GM19351 (cell line): ENCODE results near the gene ABCC12.
"Not testable (repeated sequence)": the region's sequence is repeated elsewhere in the genome, so short reads cannot be mapped to it uniquely, and the experiment has no call there.

Experiments
- ATAC-seq: cut with Tn5 transposase; IDR thresholded peaks from one replicate; pipeline ENCODE4 v1.9.1; 2021; ENCODE audit warnings: mild to moderate bottlenecking, moderate library complexity; ENCODE audit not compliant: unreplicated experiment

ABCC12 gene

DNA sequence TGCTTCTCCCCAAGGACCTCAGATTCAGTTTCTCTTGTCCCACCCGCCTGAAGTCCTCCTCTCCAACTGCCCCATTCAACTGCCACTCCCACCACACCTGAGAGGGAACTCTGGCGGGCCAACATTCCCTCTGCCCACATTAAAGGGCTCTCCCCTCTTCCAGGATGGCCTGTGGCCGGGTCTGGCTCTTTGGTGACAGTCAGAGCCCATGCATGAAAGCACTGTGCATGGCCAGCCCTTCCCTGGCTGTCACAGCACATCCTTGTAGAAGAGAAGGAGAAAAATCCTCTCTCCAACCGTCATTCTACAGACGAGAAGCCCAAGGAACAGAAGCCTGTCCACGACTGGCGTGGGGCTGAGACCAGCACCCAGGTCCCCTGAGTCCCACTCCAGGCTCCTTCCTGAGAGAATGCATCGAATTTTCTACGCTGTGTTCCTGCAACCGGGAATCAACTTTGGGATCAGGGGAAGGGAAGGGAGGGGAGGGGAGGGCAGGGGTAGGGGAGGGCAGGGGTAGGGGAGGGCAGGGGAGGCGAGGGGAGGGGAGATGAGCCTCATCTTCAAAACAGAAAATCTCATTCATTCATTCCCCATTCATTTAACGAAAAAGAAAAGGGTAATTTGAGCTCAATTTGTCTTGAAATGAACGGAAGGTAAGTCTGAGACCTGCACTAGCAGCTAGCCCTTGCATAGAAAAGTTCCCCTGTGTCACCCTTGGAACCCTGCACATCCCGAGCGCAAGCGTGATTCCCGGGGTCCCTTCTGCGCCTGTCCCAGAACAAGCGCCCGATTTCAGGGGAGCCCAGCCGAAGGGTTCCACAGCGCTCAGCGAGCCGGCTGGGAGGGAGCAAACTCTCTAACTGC is at the start of gene ABCC12:
TSS of gene ABCC12 (minus strand) at position 68 of the 864 bp plus-strand sequence. CDS start 9,569 bp downstream, outside the sequence.
- no peak for ATAC-seq

GRCh38 chr16:48204825-48205151 is 49.0 kb upstream of the ABCC12 start:
- ATAC-seq = no peak

GRCh38 chr16:48203974-48204824 is 48.4 kb upstream of the ABCC12 start:
- ATAC-seq = no peak

DNA sequence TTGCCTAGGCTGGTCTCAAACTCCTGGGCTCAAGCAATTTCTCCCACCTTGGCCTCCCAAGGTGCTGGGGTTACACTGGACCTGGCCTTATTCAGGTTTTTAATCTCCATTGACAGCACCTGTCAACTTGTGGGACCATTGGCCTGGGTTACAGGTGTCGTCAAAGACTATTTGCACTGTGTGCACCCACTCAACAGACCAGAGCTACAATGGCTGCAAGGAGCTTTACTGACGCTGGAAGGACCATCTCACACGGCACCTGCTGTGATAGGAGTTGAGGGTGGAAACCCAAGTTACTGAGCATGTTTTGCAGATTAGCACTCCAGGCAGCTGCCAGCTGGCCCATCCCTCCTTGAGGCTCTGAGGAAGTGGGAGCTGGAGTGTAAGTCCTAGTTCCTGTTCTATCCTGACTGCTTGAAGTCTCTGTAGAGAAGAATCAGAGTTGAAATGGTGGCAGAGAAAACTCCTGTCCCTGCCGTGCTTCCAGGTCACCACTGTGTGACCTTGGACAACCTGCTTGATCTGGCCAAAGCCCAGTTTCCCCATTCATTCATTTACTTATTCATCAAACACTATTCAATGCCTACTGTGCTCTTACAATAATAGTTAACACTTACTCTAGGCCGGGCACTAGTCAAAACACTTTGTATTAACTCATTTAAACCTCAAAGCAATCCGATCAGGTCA is 45.9 kb upstream of the ABCC12 start:
- ATAC-seq = no peak

DNA sequence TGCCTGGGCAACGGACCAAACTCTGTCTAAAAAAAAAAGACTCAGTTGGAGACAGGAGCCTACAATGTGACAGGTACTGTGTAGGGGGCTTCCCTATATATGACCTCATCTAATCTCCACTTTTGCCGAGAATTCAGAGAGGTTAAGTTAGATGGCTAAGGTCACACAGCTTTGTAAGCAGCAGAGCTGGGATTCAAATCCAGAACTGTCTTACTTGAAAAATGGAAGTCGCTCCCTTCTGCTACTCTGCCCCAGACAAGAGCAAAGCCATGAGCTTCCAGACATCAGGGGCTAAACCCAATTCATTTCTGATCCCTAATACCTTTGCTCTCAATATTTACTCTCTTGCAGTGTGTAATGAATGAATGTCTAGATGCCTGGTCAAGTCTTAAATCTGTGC is 41.5 kb upstream of the ABCC12 start:
- ATAC-seq = no peak

- no peak for ATAC-seq
Measured at GRCh38 chr16:48194828-48195556, 39.2 kb upstream of the ABCC12 start.

- no peak for ATAC-seq
Measured at GRCh38 chr16:48193846-48194245, 38.1 kb upstream of the ABCC12 start.

- ATAC-seq = peak; percentile 93
Measured at GRCh38 chr16:48188449-48189102, 32.8 kb upstream of the ABCC12 start.

- ATAC-seq = no peak
Measured at GRCh38 chr16:48187779-48188178, 32.0 kb upstream of the ABCC12 start.

DNA sequence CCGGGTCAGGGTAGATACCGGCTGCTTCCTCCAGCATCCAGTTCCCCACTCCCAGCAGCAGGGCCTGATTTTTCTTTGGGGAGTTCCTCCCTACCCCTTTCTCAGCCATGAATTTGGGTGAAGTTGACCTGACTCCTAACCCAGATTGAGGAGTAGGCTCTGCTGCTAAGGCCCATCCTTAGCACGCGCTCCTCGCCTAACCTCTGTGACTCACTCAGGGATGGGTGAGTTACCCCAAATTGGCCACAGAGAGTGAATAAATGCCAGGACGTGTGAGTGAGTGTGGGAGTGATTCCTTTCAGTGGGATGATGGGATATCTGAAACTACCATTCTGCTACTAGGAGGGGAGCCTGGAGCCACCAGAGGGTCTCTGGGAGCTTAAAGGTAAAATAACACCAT is 28.9 kb upstream of the ABCC12 start:
- ATAC-seq = no peak

GRCh38 chr16:48182979-48183537 is 27.3 kb upstream of the ABCC12 start:
- ATAC-seq = no peak

DNA sequence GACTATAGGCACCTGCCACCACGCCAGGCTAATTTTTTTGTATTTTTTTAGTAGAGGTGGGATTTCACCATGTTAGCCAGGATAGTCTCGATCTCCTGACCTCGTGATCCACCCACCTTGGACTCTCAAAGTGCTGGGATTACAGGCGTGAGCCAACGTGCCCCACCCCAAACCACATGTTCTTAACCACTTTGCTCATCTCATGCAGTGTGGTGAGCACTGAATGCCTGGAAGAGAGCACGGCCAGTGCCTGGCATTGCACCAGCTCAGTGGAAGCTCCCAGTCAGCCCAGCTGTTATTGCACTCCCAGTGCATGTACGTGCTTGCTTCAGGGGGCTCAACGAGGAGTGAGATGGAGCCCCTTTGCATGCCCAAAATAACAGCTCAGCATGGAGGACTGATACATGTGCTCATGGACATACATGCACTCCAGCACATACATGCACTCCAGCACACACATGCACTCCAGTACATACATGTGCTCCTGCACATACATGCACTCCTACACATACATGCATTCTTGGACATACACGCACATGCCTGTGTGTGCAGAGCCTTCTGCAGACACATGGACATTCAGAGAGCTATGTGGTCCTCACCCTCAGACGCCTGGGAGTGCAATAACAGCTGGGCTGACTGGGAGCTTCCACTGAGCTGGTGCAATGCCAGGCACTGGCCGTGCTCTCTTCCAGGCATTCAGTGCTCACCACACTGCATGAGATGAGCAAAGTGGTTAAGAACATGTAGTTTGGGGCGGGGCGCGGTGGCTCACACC is 26.1 kb upstream of the ABCC12 start:
- not testable (repeated sequence) for ATAC-seq

DNA sequence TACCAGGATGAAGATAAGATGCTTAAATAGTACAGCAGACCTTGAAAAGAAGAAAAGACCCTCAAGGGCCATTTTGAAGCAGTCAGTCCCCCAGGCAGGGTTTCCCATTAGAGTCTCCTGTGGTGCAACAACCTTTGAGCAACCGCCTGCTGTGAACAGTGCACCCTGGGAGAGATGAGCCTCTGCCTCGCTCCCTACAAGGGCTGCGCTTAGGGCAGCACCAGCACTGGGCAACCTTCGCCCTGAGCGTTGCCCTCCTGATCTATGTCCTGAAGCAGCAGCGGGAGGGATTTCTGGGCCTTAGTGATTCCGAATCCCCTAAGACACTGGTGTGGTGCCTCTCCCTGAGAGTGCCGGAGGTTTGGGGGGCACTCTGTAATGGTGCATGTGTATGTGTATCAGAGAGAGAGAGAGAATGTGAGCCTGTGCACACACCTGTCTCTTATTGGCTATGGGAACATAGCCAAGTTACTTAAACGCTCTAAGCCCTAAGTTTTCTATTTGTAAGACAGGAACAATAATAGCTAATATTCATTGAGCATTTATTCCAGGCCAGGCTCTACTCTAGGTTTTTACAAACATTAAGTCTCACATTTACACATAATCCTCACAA is 25.2 kb upstream of the ABCC12 start:
- no peak for ATAC-seq

- ATAC-seq = no peak
Measured at GRCh38 chr16:48176635-48177408, 21.0 kb upstream of the ABCC12 start.

GRCh38 chr16:48173889-48174288 is 18.1 kb upstream of the ABCC12 start:
- no peak for ATAC-seq

DNA sequence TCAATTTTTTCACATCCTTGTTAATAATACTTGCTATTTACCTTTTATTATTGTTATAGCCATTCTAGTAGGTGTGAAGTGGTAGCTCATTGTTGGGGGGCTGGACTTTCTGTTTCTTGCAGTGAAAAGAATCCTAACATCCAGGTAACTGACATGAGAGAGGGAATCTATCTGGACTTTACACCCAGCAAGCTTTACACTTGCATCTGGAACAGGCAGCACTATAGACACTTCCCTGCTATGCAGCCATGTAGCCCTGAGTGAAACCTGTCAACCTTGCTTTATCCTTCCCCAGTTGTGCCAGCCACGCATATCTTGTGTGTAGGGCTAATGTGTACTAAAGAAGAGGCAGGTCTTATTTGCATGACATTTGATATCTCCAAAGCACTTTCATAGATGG is 16.9 kb upstream of the ABCC12 start:
- ATAC-seq = no peak

DNA sequence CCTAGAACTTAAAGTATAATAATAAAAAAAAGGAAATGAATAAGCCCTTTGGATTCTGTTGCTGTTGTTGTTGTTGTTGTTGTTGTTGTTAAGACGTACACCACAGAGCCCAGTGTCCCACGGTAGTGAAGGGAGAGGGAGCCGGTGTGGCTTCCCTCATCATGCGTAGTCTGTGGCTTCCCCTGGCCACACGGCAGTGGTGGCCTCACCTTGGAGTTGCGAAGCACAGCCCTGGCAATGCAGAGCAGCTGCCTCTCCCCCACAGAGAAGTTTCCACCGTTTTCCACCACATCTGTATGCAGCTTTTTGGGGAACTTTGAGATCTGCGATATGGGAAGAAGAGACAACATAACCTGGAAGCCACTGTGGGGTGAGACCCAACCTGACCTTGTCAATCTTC is 14.1 kb upstream of the ABCC12 start:
- no peak for ATAC-seq

DNA sequence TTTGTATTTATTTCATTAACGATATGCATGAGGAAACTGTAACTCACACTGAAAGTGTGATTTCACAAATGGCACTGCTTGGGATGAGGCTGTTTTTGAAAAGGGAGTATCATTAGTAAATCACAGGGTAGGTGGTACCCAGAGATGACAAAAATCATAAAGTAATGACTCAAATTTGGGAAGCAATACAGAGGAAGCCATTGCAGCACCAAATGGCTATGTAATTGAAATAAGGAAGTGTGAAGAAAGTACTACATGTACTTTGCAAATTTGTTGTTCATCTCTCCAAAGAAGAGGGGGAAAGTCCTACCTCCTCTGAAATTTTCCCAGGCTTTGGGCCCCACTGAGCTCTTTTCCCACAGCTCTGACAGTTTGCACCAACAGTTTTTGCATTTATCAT is 12.3 kb upstream of the ABCC12 start:
- ATAC-seq = no peak
